H9 (cell line): ENCODE measurements around the gene OSTN. TPM values are rescaled to one million over a fixed set of nuclear protein-coding genes. Genes with fewer than 3 reads are reported as not detected.

Experiments
- DNase-seq: peaks from one replicate; pipeline ENCODE4 v3.0.0-alpha.2; 2017
- H2AFZ ChIP-seq: one replicate; pipeline ENCODE4 v1.6.1; 2013; ENCODE audit warnings: mild to moderate bottlenecking, low read length, control low read depth, moderate library complexity
- H2AK5ac ChIP-seq: 2 replicates; pipeline ENCODE4 v1.6.1; 2013; ENCODE audit warnings: low read length, control low read depth, mixed read lengths; ENCODE audit not compliant: insufficient read length
- H2BK120ac ChIP-seq: one replicate; pipeline ENCODE4 v1.6.1; 2013; ENCODE audit warnings: low read depth, mild to moderate bottlenecking, low read length, control low read depth, inconsistent platforms; ENCODE audit not compliant: poor library complexity, severe bottlenecking
- H2BK12ac ChIP-seq: 2 replicates; pipeline ENCODE4 v1.6.1; 2013; ENCODE audit warnings: low read length, control low read depth, mixed read lengths, low read depth; ENCODE audit not compliant: insufficient read length
- H2BK15ac ChIP-seq: 2 replicates; pipeline ENCODE4 v1.6.1; 2013; ENCODE audit warnings: low read depth, low read length, control low read depth
- H2BK20ac ChIP-seq: one replicate; pipeline ENCODE4 v1.6.1; 2013; ENCODE audit warnings: low read depth, mild to moderate bottlenecking, low read length, control low read depth, inconsistent platforms; ENCODE audit not compliant: poor library complexity, severe bottlenecking
- H2BK5ac ChIP-seq: 2 replicates; pipeline ENCODE4 v1.6.1; 2013; ENCODE audit warnings: low read length, control low read depth, mixed read lengths; ENCODE audit not compliant: insufficient read length
- H3K14ac ChIP-seq: 2 replicates; pipeline ENCODE4 v1.6.1; 2013; ENCODE audit warnings: low read length, control low read depth; ENCODE audit not compliant: insufficient read depth
- H3K18ac ChIP-seq: 2 replicates; pipeline ENCODE4 v1.6.1; 2013; ENCODE audit warnings: low read depth, mild to moderate bottlenecking, mixed read lengths, low read length, control low read depth; ENCODE audit not compliant: insufficient read length
- H3K23ac ChIP-seq: 2 replicates; pipeline ENCODE4 v1.6.1; 2013; ENCODE audit warnings: low read length, control low read depth, mixed read lengths, low read depth; ENCODE audit not compliant: insufficient read length
- H3K23me2 ChIP-seq: 2 replicates; pipeline ENCODE4 v1.6.1; 2013; ENCODE audit warnings: low read depth, mild to moderate bottlenecking, mixed read lengths, low read length, control low read depth; ENCODE audit not compliant: insufficient read length, poor library complexity, severe bottlenecking
- H3K27ac ChIP-seq: 2 replicates; pipeline ENCODE4 v1.5.1; 2013; ENCODE audit warnings: low read length, control low read depth, mixed read lengths, low read depth; ENCODE audit not compliant: insufficient read length
- H3K27me3 ChIP-seq: 2 replicates; pipeline ENCODE4 v1.6.1; 2013; ENCODE audit warnings: low read length, control low read depth, inconsistent platforms; ENCODE audit not compliant: insufficient read depth
- H3K4ac ChIP-seq: 2 replicates; pipeline ENCODE4 v1.6.1; 2013; ENCODE audit warnings: low read depth, mild to moderate bottlenecking, control low read depth, inconsistent platforms, low read length, moderate library complexity
- H3K4me1 ChIP-seq: 2 replicates; pipeline ENCODE4 v1.6.1; 2013; ENCODE audit warnings: low read length, control low read depth, inconsistent platforms; ENCODE audit not compliant: insufficient read depth
- H3K4me2 ChIP-seq: 2 replicates; pipeline ENCODE4 v1.6.1; 2013; ENCODE audit warnings: low read length, control low read depth, mixed read lengths; ENCODE audit not compliant: insufficient read length, insufficient read depth
- H3K56ac ChIP-seq: 2 replicates; pipeline ENCODE4 v1.6.1; 2013; ENCODE audit warnings: low read depth, mild to moderate bottlenecking, mixed read lengths, low read length, control low read depth; ENCODE audit not compliant: insufficient read length
- H3K79me1 ChIP-seq: 2 replicates; pipeline ENCODE4 v1.6.1; 2013; ENCODE audit warnings: low read depth, mild to moderate bottlenecking, moderate library complexity, low read length, control low read depth, inconsistent platforms; ENCODE audit not compliant: insufficient read depth, poor library complexity, severe bottlenecking
- H3K79me2 ChIP-seq: 2 replicates; pipeline ENCODE4 v1.6.1; 2013; ENCODE audit warnings: low read length, control low read depth, inconsistent platforms; ENCODE audit not compliant: insufficient read depth
- H3K9ac ChIP-seq: 2 replicates; pipeline ENCODE4 v1.6.1; 2013; ENCODE audit warnings: low read length, control low read depth, mixed read lengths; ENCODE audit not compliant: insufficient read length; ENCODE audit errors: extremely low read depth
- H3K9me3 ChIP-seq: one replicate; pipeline ENCODE4 v1.6.1; 2013; ENCODE audit warnings: low read depth, low read length, inconsistent platforms; ENCODE audit not compliant: control insufficient read depth
- H3T11ph ChIP-seq: one replicate; pipeline ENCODE4 v1.6.1; 2013; ENCODE audit warnings: mild to moderate bottlenecking, low read length, control low read depth, inconsistent platforms
- H4K20me1 ChIP-seq: one replicate; pipeline ENCODE4 v1.6.1; 2013; ENCODE audit not compliant: control insufficient read depth, insufficient read length, insufficient read depth
- H4K5ac ChIP-seq: 2 replicates; pipeline ENCODE4 v1.6.1; 2013; ENCODE audit warnings: low read depth, mild to moderate bottlenecking, mixed read lengths, low read length, control low read depth; ENCODE audit not compliant: insufficient read length
- H4K8ac ChIP-seq: replicated peaks from 2 replicates; pipeline ENCODE4 v1.6.1; 2013; ENCODE audit warnings: low read length, control low read depth, mixed read lengths, low read depth; ENCODE audit not compliant: insufficient read length
- H4K91ac ChIP-seq: 2 replicates; pipeline ENCODE4 v1.6.1; 2013; ENCODE audit warnings: low read depth, mild to moderate bottlenecking, moderate library complexity, mixed read lengths, low read length, control low read depth; ENCODE audit not compliant: insufficient read length
- H3K27ac Mint-ChIP-seq, 3 experiments: 2 replicates in 2 of 3; 3 replicates in 1 of 3; pipeline ENCODE4 v1.8.0; 2020 to 2021; ENCODE audit warnings: mixed read lengths in 3 of 3, mild to moderate bottlenecking in 1 of 3, moderate library complexity in 1 of 3
- H3K27me3 Mint-ChIP-seq: 2 replicates; pipeline ENCODE4 v1.8.0; 2021; ENCODE audit warnings: low read depth, mild to moderate bottlenecking, moderate library complexity, mixed read lengths
- H3K36me3 Mint-ChIP-seq, 3 experiments: 2 replicates in 2 of 3; 3 replicates in 1 of 3; pipeline ENCODE4 v1.8.0; 2020 to 2021; ENCODE audit warnings: low read depth in 3 of 3, mixed read lengths in 3 of 3; ENCODE audit not compliant: insufficient read depth in 1 of 3
- H3K4me1 Mint-ChIP-seq, 2 experiments: 2 replicates each; pipeline ENCODE4 v1.8.0; 2020; ENCODE audit warnings: mixed read lengths in 2 of 2
- H3K4me3 Mint-ChIP-seq, 2 experiments: 2 replicates in 1 of 2; 3 replicates in 1 of 2; pipeline ENCODE4 v1.8.0; 2020 to 2021; ENCODE audit warnings: mild to moderate bottlenecking in 2 of 2, mixed read lengths in 2 of 2, moderate library complexity in 1 of 2
- H3K9me3 Mint-ChIP-seq, 2 experiments: 2 replicates in 1 of 2; 3 replicates in 1 of 2; pipeline ENCODE4 v1.8.0; 2020; ENCODE audit warnings: mild to moderate bottlenecking in 2 of 2, mixed read lengths in 2 of 2, moderate library complexity in 1 of 2
- CTCF ChIP-seq: fragments of 200-600 bp; sonication (generic); conservative IDR thresholded peaks from 3 replicates; pipeline ENCODE4 v1.8.0; 2021; ENCODE audit warnings: antibody characterized with exemption, mild to moderate bottlenecking
- WGBS: extraction: QIAGEN DNeasy Blood & Tissue Kit; methylation state at CpG from one replicate; pipeline ENCODE4 v1.1.7; 2013; ENCODE audit warnings: missing lambda C conversion rate, low lambda C conversion rate, mixed read lengths; ENCODE audit not compliant: insufficient read length; ENCODE audit errors: extremely low coverage; 5-methylcytosine and 5-hydroxymethylcytosine counted together
- total RNA-seq: library from RNA; stranded (reverse); gene quantifications from 2 replicates; pipeline ENCODE4 v1.2.1, GENCODE V29; 2021

OSTN gene
- total RNA-seq, 1 experiment from 2014 or later = 0.07 TPM

- H3K4ac ChIP-seq = no peak overlapping the region
- Mint-ChIP-seq H3K4me3 (no peak overlapping the region), H3K27me3 (no peaks in the 10 kb centered on the region), H3K27ac (no peak overlapping the region), H3K4me1 (peaks cover 50 to 57% of the 10 kb centered on the region in 2 experiments), H3K9me3 (no peaks in the 10 kb centered on the region), H3K36me3 (no peaks in the 10 kb centered on the region)
- no peaks in the 10 kb centered on the region for H3K23me2 ChIP-seq
- DNase-seq = no peak
- no peak for TF ChIP-seq CTCF
- no peaks in the 10 kb centered on the region for H3K9me3 ChIP-seq
- no peak overlapping the region for H3K14ac ChIP-seq
- H3K23ac ChIP-seq = no peak overlapping the region
- no peak overlapping the region for H4K91ac ChIP-seq
- H2BK5ac ChIP-seq = no peak overlapping the region
- WGBS = no CpG with 5 or more reads among the region's 3 CpGs
- no peaks in the 10 kb centered on the region for H3K79me2 ChIP-seq
- no peaks in the 10 kb centered on the region; the same call in 1 of the 2 replicates for H3K4me1 ChIP-seq
- H3K56ac ChIP-seq = no peak overlapping the region
- no peaks in the 10 kb centered on the region for H3K79me1 ChIP-seq
- no peak overlapping the region for H2AK5ac ChIP-seq
- no peaks in the 10 kb centered on the region for H4K20me1 ChIP-seq
- no peak overlapping the region for H2BK15ac ChIP-seq
- H2BK120ac ChIP-seq = no peak overlapping the region
- H4K5ac ChIP-seq = no peak overlapping the region
- no peak overlapping the region for H4K8ac ChIP-seq
- no peaks in the 10 kb centered on the region for H3K27me3 ChIP-seq
- H2BK20ac ChIP-seq = no peak overlapping the region
- no peak overlapping the region for H2BK12ac ChIP-seq
- H3K18ac ChIP-seq = no peak overlapping the region
- no peak overlapping the region for H3K4me2 ChIP-seq
- H3K9ac ChIP-seq = no peak overlapping the region
- no peak overlapping the region for H2AFZ ChIP-seq
- H3K27ac ChIP-seq = no peak overlapping the region
- no peak overlapping the region for H3T11ph ChIP-seq
Measured at GRCh38 chr3:191236646-191237045, 37.6 kb downstream of the OSTN start.
